ENCODE measurements around the gene SLC19A1.

Gene SLC19A1

GRCh38 chr21:45543710-45544448 lies 1.6 kb upstream of the SLC19A1 start:
- no peak for DNase-seq

- DNase-seq, result no peak
Observed at GRCh38 chr21:45543371-45543709, 1.1 kb upstream of the SLC19A1 start.

GRCh38 chr21:45542667-45543370 lies 579 bp upstream of the SLC19A1 start:
- DNase-seq, result no peak

GRCh38 chr21:45541221-45542039 lies 810 bp downstream of the SLC19A1 start:
- DNase-seq, result peak; percentile 42 to 68

GRCh38 chr21:45540601-45540970 lies 1.7 kb downstream of the SLC19A1 start:
- DNase-seq, result no peak

GRCh38 chr21:45539796-45540600 lies 2.2 kb downstream of the SLC19A1 start:
- DNase-seq, result no peak

- DNase-seq, result no peak
Observed at GRCh38 chr21:45539046-45539795, 3.0 kb downstream of the SLC19A1 start.

GRCh38 chr21:45538381-45539045 lies 3.7 kb downstream of the SLC19A1 start:
- DNase-seq, result no peak

- no peak for DNase-seq
Observed at GRCh38 chr21:45537746-45538291, 4.4 kb downstream of the SLC19A1 start.

- DNase-seq, result no peak
Observed at GRCh38 chr21:45537111-45537745, 5.0 kb downstream of the SLC19A1 start.

- no peak for DNase-seq
Observed at GRCh38 chr21:45536301-45537081, 5.7 kb downstream of the SLC19A1 start.

GRCh38 chr21:45535341-45536081 lies 6.7 kb downstream of the SLC19A1 start:
- no peak for DNase-seq

- DNase-seq, result peak; percentile 77 to 89
Observed at GRCh38 chr21:45534636-45535331, 7.5 kb downstream of the SLC19A1 start.

GRCh38 chr21:45533846-45534635 lies 8.2 kb downstream of the SLC19A1 start:
- no peak for DNase-seq

- DNase-seq, result no peak
Observed at GRCh38 chr21:45533361-45533845, 8.8 kb downstream of the SLC19A1 start.

- DNase-seq, result no peak
Observed at GRCh38 chr21:45532826-45533360, 9.3 kb downstream of the SLC19A1 start.
